ENCODE data around the gene ARHGEF37. TPM values are rescaled to one million over a fixed set of nuclear protein-coding genes. Genes with fewer than 3 reads are reported as not detected.

The ARHGEF37 gene
- total and polyA plus RNA-seq, 9 of the 15 experiments (the other 6 are each of a cell fraction or from before 2014, with no cell fraction given): 0.01 to 0.27 (median 0.05) TPM

- TF ChIP-seq, protein P1, sequence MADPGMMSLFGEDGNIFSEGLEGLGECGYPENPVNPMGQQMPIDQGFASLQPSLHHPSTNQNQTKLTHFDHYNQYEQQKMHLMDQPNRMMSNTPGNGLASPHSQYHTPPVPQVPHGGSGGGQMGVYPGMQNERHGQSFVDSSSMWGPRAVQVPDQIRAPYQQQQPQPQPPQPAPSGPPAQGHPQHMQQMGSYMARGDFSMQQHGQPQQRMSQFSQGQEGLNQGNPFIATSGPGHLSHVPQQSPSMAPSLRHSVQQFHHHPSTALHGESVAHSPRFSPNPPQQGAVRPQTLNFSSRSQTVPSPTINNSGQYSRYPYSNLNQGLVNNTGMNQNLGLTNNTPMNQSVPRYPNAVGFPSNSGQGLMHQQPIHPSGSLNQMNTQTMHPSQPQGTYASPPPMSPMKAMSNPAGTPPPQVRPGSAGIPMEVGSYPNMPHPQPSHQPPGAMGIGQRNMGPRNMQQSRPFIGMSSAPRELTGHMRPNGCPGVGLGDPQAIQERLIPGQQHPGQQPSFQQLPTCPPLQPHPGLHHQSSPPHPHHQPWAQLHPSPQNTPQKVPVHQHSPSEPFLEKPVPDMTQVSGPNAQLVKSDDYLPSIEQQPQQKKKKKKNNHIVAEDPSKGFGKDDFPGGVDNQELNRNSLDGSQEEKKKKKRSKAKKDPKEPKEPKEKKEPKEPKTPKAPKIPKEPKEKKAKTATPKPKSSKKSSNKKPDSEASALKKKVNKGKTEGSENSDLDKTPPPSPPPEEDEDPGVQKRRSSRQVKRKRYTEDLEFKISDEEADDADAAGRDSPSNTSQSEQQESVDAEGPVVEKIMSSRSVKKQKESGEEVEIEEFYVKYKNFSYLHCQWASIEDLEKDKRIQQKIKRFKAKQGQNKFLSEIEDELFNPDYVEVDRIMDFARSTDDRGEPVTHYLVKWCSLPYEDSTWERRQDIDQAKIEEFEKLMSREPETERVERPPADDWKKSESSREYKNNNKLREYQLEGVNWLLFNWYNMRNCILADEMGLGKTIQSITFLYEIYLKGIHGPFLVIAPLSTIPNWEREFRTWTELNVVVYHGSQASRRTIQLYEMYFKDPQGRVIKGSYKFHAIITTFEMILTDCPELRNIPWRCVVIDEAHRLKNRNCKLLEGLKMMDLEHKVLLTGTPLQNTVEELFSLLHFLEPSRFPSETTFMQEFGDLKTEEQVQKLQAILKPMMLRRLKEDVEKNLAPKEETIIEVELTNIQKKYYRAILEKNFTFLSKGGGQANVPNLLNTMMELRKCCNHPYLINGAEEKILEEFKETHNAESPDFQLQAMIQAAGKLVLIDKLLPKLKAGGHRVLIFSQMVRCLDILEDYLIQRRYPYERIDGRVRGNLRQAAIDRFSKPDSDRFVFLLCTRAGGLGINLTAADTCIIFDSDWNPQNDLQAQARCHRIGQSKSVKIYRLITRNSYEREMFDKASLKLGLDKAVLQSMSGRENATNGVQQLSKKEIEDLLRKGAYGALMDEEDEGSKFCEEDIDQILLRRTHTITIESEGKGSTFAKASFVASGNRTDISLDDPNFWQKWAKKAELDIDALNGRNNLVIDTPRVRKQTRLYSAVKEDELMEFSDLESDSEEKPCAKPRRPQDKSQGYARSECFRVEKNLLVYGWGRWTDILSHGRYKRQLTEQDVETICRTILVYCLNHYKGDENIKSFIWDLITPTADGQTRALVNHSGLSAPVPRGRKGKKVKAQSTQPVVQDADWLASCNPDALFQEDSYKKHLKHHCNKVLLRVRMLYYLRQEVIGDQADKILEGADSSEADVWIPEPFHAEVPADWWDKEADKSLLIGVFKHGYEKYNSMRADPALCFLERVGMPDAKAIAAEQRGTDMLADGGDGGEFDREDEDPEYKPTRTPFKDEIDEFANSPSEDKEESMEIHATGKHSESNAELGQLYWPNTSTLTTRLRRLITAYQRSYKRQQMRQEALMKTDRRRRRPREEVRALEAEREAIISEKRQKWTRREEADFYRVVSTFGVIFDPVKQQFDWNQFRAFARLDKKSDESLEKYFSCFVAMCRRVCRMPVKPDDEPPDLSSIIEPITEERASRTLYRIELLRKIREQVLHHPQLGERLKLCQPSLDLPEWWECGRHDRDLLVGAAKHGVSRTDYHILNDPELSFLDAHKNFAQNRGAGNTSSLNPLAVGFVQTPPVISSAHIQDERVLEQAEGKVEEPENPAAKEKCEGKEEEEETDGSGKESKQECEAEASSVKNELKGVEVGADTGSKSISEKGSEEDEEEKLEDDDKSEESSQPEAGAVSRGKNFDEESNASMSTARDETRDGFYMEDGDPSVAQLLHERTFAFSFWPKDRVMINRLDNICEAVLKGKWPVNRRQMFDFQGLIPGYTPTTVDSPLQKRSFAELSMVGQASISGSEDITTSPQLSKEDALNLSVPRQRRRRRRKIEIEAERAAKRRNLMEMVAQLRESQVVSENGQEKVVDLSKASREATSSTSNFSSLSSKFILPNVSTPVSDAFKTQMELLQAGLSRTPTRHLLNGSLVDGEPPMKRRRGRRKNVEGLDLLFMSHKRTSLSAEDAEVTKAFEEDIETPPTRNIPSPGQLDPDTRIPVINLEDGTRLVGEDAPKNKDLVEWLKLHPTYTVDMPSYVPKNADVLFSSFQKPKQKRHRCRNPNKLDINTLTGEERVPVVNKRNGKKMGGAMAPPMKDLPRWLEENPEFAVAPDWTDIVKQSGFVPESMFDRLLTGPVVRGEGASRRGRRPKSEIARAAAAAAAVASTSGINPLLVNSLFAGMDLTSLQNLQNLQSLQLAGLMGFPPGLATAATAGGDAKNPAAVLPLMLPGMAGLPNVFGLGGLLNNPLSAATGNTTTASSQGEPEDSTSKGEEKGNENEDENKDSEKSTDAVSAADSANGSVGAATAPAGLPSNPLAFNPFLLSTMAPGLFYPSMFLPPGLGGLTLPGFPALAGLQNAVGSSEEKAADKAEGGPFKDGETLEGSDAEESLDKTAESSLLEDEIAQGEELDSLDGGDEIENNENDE (IDR thresholded peaks at IDR 0.05; ENCODE audit: low read depth, low read length): no peak
- no peak for TF ChIP-seq PHF8 (IDR thresholded peaks at IDR 0.05; ENCODE audit: borderline replicate concordance, low read length)
- no peak for TF ChIP-seq POLR2A (conservative IDR thresholded peaks at IDR 0.05)
- TF ChIP-seq POLR2AphosphoS5 (IDR thresholded peaks at IDR 0.05; ENCODE audit: control insufficient read depth, insufficient read depth, low read depth, low read length): no peak
- TF ChIP-seq CREB1 (IDR thresholded peaks at IDR 0.05): no peak
- TF ChIP-seq CREB1 (CRISPR knock-in tag; IDR thresholded peaks at IDR 0.05): no peak
- no peak for TF ChIP-seq BDP1 (IDR thresholded peaks at IDR 0.05; ENCODE audit: insufficient read depth, insufficient read length)
- TF ChIP-seq ZC3H4 (CRISPR knock-in tag; IDR thresholded peaks at IDR 0.05; ENCODE audit: borderline replicate concordance): no peak
- TF ChIP-seq MAZ (CRISPR knock-in tag; conservative IDR thresholded peaks at IDR 0.05 in 1 of 2, IDR thresholded peaks at IDR 0.05 in 1 of 2): 0 out of 4 replicates have a peak, but pooled peaks of 1 of the 2 experiments have one; percentile 30
Measured at GRCh38 chr5:149636861-149637246, 55.6 kb downstream of the ARHGEF37 start (continued).

All from K562 (cell line).